Esophagus muscularis mucosa (tissue), 4 donors: ENCODE results near the gene ORC3. TPM values are rescaled to one million over a fixed set of nuclear protein-coding genes. Genes with fewer than 3 reads are reported as not detected.

Source experiments
- DNase-seq: peaks from one replicate; pipeline ENCODE4 v3.0.0-alpha.2; 2017; ENCODE audit errors: extremely low spot score
- H3K27ac ChIP-seq, 4 donors: fragments of 200-600 bp; sonication (generic); replicated peaks in 1 of 4; 1 replicate in 3 of 4; 2 replicates in 1 of 4; pipeline ENCODE4 v1.5.1; 2016 to 2019; ENCODE audit warnings: mild to moderate bottlenecking in 1 of 4
- H3K27me3 ChIP-seq, 4 donors: fragments of 200-600 bp; sonication (generic); one replicate each; pipeline versions ENCODE4 v1.5.1 to v1.6.0; 2016 to 2019
- H3K36me3 ChIP-seq, 4 donors: fragments of 200-600 bp; sonication (generic); one replicate each; pipeline ENCODE4 v1.5.1; 2016 to 2019
- H3K4me1 ChIP-seq, 4 donors: fragments of 200-600 bp; sonication (generic); one replicate each; pipeline ENCODE4 v1.5.1; 2016 to 2019
- H3K4me3 ChIP-seq, 4 donors: fragments of 200-600 bp; sonication (generic); 1 replicate in 2 of 4; 2 replicates in 2 of 4; pipeline ENCODE4 v1.5.1; 2016 to 2019; ENCODE audit warnings: mild to moderate bottlenecking in 4 of 4, moderate library complexity in 1 of 4
- H3K9me3 ChIP-seq, 4 donors: fragments of 200-600 bp; sonication (generic); 1 replicate in 3 of 4; 2 replicates in 1 of 4; pipeline ENCODE4 v1.5.1; 2016 to 2019
- EP300 ChIP-seq: sonication (generic); formaldehyde crosslinking; IDR thresholded peaks from one replicate; pipeline ENCODE4 v1.6.1; 2017; ENCODE audit warnings: antibody characterized with exemption
- POLR2A ChIP-seq: fragments of 450-650 bp; IDR thresholded peaks from one replicate; pipeline ENCODE4 v1.6.1; 2017; ENCODE audit warnings: antibody characterized with exemption, moderate library complexity, mild to moderate bottlenecking, low read depth
- POLR2AphosphoS5 ChIP-seq, 2 donors: sonication (generic); formaldehyde crosslinking; IDR thresholded peaks; one replicate each; pipeline ENCODE4 v1.6.1; 2017; ENCODE audit warnings: antibody characterized with exemption in 2 of 2
- WGBS: methylation state at CpG from one replicate; pipeline ENCODE4 v1.1.5; 2018; 5-methylcytosine and 5-hydroxymethylcytosine counted together
- intact Hi-C: fragments of 100-400 bp; cut with DNase I; formaldehyde crosslinking; loops from one replicate; pipeline ENCODE4 v1.15.1; 2023
- total RNA-seq, 4 donors: library from RNA; depleted of rRNA; stranded (reverse); fragments of >200 nt; gene quantifications; one replicate each; pipeline versions ENCODE4 v1.1.0 to v1.2.1, GENCODE V29; 2016
- TF ChIP-seq, protein P1 (sequence below), 3 experiments: fragments of 200-600 bp in 2 of 3; fragments of 450-650 bp in 1 of 3; sonication (generic) in 2 of 3; IDR thresholded peaks; one replicate each; pipeline ENCODE4 v1.5.1; 2017 to 2019; ENCODE audit warnings: antibody characterized with exemption in 3 of 3, mild to moderate bottlenecking in 2 of 3, moderate library complexity in 1 of 3

The ORC3 gene
- total RNA-seq, 4 donors from 2014 or later: 9.9 to 18.7 (median 12.6) TPM

DNA sequence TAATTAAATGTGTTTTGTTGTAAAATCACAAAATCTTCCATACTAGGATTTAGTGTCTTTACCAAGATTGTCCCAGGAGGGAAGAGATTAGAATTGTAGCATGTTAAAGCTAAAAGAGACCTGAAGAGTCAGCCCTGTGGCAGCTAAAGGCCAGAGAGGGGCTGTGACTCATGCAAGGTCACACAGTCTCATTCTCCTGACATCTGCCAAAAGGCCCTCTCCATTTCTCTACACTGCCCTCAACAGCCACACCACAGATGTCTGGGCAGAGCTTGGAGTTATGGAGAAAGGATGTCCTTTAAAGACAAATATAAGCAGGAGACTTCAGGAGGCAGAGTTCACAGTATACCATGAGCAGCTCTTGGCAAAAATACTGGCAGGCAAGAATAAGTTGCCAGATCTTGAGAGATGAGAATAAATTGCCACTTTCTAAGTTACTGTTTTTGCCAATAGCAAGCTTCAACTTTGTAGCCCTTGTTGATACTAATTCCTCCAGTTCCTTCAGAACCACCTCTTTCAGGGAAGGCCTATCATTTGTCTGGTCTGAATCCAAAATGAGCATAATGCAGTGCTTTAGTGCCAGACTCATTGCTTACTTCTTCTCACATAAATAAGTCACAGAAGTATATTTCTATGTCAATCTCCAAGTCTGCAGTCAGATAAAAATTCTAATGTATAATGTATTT, 70.4 kb downstream of the ORC3 start:
- Histone ChIP-seq H3K4me1 (peaks cover 0 to 37% (median 29%) of the 10 kb centered on the region in 4 donors), H3K27me3 (no peaks in the 10 kb centered on the region), H3K27ac (peak overlapping the region; percentile 20 to 76 (median 56)), H3K36me3 (peaks cover 0 to 5% (median 0%) of the 10 kb centered on the region in 4 donors), H3K9me3 (no peaks in the 10 kb centered on the region), H3K4me3 (no peak overlapping the region)
- no peak for DNase-seq
- TF ChIP-seq, protein P1, sequence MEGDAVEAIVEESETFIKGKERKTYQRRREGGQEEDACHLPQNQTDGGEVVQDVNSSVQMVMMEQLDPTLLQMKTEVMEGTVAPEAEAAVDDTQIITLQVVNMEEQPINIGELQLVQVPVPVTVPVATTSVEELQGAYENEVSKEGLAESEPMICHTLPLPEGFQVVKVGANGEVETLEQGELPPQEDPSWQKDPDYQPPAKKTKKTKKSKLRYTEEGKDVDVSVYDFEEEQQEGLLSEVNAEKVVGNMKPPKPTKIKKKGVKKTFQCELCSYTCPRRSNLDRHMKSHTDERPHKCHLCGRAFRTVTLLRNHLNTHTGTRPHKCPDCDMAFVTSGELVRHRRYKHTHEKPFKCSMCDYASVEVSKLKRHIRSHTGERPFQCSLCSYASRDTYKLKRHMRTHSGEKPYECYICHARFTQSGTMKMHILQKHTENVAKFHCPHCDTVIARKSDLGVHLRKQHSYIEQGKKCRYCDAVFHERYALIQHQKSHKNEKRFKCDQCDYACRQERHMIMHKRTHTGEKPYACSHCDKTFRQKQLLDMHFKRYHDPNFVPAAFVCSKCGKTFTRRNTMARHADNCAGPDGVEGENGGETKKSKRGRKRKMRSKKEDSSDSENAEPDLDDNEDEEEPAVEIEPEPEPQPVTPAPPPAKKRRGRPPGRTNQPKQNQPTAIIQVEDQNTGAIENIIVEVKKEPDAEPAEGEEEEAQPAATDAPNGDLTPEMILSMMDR (IDR thresholded peaks at IDR 0.05): no peak
- TF ChIP-seq POLR2AphosphoS5 (IDR thresholded peaks at IDR 0.05) (no peak), POLR2A (no peak), EP300 (no peak)
- intact Hi-C loops: no loop called here

DNA sequence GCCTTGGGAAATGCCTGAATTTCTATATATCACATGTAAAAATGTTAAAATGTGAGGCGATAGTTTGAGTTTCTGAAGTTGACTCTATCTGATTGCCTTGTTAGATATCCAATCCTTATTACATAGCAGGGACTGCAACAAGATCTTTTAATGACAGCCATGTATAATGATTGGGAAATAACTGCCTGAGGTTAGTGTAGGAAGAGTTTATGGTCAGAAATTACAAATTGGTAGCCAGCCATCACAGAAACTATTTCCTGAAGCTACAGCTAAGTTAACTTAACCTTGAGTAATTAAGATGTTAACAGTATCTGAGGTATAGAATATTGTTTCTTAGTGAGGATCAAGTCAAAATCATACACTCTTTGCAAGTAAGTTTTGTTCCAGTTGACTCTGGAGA, 71.1 kb downstream of the ORC3 start:
- intact Hi-C loops: no loop called here
- Histone ChIP-seq H3K36me3 (peaks cover 0 to 5% (median 2%) of the 10 kb centered on the region in 4 donors), H3K27me3 (no peaks in the 10 kb centered on the region), H3K9me3 (no peaks in the 10 kb centered on the region), H3K4me3 (no peak overlapping the region), H3K4me1 (peaks cover 0 to 37% (median 29%) of the 10 kb centered on the region in 4 donors), H3K27ac (peak overlapping the region in 2 of 4 donors; percentile 69 to 76)
- 65% methylated on average over 1 of the region's 1 CpG for WGBS
- TF ChIP-seq, protein P1 (IDR thresholded peaks at IDR 0.05): no peak
- TF ChIP-seq EP300: no peak
- no peak for TF ChIP-seq POLR2AphosphoS5 (IDR thresholded peaks at IDR 0.05)
- no peak for TF ChIP-seq POLR2A
- no peak for DNase-seq

DNA sequence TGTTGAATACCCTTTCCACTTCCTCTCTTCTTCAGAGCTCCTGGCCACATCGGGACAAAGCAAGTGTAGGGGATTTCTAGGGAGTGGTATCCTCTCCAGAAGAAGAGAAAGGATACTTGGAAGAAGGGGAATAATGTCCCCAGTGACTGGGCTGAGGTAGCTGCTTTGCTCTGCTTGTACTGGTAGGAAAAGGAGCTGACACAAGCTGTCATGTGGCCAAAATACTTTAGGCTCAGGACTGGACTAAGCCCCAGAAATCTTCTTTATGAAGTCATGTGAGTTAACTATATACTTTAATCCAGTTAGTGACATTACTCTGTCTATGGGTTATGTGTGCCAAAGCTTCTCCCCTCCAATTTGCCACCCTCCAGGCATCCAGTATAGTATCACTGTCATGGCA, 71.6 kb downstream of the ORC3 start:
- DNase-seq: no peak
- no peak overlapping the region for H3K4me3 ChIP-seq
- WGBS: 69% methylated on average over 1 of the region's 1 CpG
- no peaks in the 10 kb centered on the region for H3K27me3 ChIP-seq
- peaks cover 0 to 7% (median 3%) of the 10 kb centered on the region in 4 donors for H3K36me3 ChIP-seq
- TF ChIP-seq POLR2A (no peak), POLR2AphosphoS5 (IDR thresholded peaks at IDR 0.05) (no peak), EP300 (no peak)
- TF ChIP-seq, protein P1 (IDR thresholded peaks at IDR 0.05): no peak
- peaks cover 0 to 37% (median 29%) of the 10 kb centered on the region in 4 donors for H3K4me1 ChIP-seq
- intact Hi-C loops: no loop called here
- no peaks in the 10 kb centered on the region for H3K9me3 ChIP-seq
- H3K27ac ChIP-seq: peak overlapping the region in 2 of 4 donors; percentile 69 to 76

DNA sequence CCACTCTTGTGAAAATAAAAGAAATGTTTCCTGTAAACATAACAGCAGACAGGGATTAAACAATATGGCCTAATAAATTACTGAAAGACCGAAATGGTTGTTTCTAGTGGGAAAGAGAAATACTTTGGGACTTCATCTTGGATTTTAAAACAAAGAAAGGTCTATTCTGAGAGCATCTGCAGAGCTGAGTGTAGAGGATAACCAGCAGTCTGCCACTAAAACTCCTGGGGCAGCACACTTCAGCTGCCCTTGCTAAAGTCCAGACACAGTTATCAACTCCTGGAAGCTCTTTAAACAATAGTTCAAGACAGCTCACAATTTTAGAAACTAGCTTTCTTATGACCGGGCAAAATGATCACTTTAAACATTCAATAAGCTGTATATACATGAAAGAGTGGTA, 73.5 kb downstream of the ORC3 start:
- no peaks in the 10 kb centered on the region for H3K27me3 ChIP-seq
- H3K4me3 ChIP-seq: no peak overlapping the region
- TF ChIP-seq POLR2AphosphoS5 (IDR thresholded peaks at IDR 0.05) (no peak), POLR2A (no peak), EP300 (no peak)
- TF ChIP-seq, protein P1 (IDR thresholded peaks at IDR 0.05): no peak
- WGBS: 41% methylated on average over 2 of the region's 2 CpGs
- H3K36me3 ChIP-seq: peaks cover 0 to 27% (median 9%) of the 10 kb centered on the region in 4 donors
- peaks cover 0 to 32% (median 27%) of the 10 kb centered on the region in 4 donors for H3K4me1 ChIP-seq
- intact Hi-C loops: no loop called here
- no peaks in the 10 kb centered on the region for H3K9me3 ChIP-seq
- DNase-seq: no peak
- no peak overlapping the region for H3K27ac ChIP-seq
